KG1 (cell line): ENCODE results near the gene CLNS1A.
"Not testable (repeated sequence)": the region's sequence is repeated elsewhere in the genome, so short reads cannot be mapped to it uniquely, and the experiment has no call there.

Experiments used
- DNase-seq: peaks from one replicate; lab custom pipeline; 2025; lab: John Stamatoyannopoulos, UW

CLNS1A gene

GRCh38 chr11:77619576-77620198 is 17.9 kb downstream of the CLNS1A start:
- DNase-seq = peak; percentile 46

GRCh38 chr11:77617892-77618291 is 19.7 kb downstream of the CLNS1A start:
- DNase-seq = no peak

- DNase-seq = no peak
Measured at GRCh38 chr11:77611921-77612320, 25.7 kb downstream of the CLNS1A start.

GRCh38 chr11:77609234-77609633 is 28.4 kb downstream of the CLNS1A start:
- DNase-seq = no peak

- DNase-seq = no peak
Measured at GRCh38 chr11:77604281-77604680, 33.3 kb downstream of the CLNS1A start.

- no peak for DNase-seq
Measured at GRCh38 chr11:77602381-77603088, 35.1 kb downstream of the CLNS1A start.

GRCh38 chr11:77598195-77598594 is 39.4 kb downstream of the CLNS1A start:
- no peak for DNase-seq

- no peak for DNase-seq
Measured at GRCh38 chr11:77596626-77597025, 41.0 kb downstream of the CLNS1A start.

GRCh38 chr11:77593883-77594282 is 43.7 kb downstream of the CLNS1A start:
- DNase-seq = no peak

GRCh38 chr11:77592727-77593126 is 44.9 kb downstream of the CLNS1A start:
- DNase-seq = no peak

GRCh38 chr11:77590194-77590782 is 47.3 kb downstream of the CLNS1A start:
- DNase-seq = no peak

GRCh38 chr11:77589521-77590193 is 47.9 kb downstream of the CLNS1A start, which contains the start of gene AQP11:
Gene AQP11, plus strand, starts transcription at chr11:77589953. Its CDS starts 40 bp downstream, at chr11:77589993.
- peak; percentile 94 for DNase-seq

GRCh38 chr11:77589181-77589520 is 48.4 kb downstream of the CLNS1A start:
- no peak for DNase-seq

GRCh38 chr11:77580712-77581337 is 56.8 kb downstream of the CLNS1A start:
- DNase-seq = peak; percentile 11

GRCh38 chr11:77575428-77575827 is 62.2 kb downstream of the CLNS1A start:
- DNase-seq = not testable (repeated sequence)

- DNase-seq = not testable (repeated sequence)
Measured at GRCh38 chr11:77570896-77571295, 66.7 kb downstream of the CLNS1A start.

GRCh38 chr11:77569676-77570070 is 67.9 kb downstream of the CLNS1A start:
- DNase-seq = no peak

- no peak for DNase-seq
Measured at GRCh38 chr11:77568916-77569675, 68.5 kb downstream of the CLNS1A start.

- DNase-seq = no peak
Measured at GRCh38 chr11:77568306-77568705, 69.3 kb downstream of the CLNS1A start.
